AG04450 (cell line): Measurements from ENCODE around the gene TAS2R4. TPM values are rescaled to one million over a fixed set of nuclear protein-coding genes. Genes with fewer than 3 reads are reported as not detected.
"Not testable (repeated sequence)": the region's sequence is repeated elsewhere in the genome, so short reads cannot be mapped to it uniquely, and the experiment has no call there.

Experiments
- CTCF ChIA-PET: fragments of 300-600, 350-600 bp; formaldehyde crosslinking; extraction: SDS; loops from one replicate; lab custom pipeline; 2022; ENCODE audit warnings: antibody characterized with exemption, inconsistent platforms; lab: Charles Lee
- POLR2A ChIA-PET: fragments of 350-600 bp; formaldehyde crosslinking; extraction: SDS; loops from one replicate; lab custom pipeline; 2021; ENCODE audit warnings: antibody characterized with exemption, inconsistent platforms; lab: Yijun Ruan, JAX
- DNase-seq: peaks from one replicate; pipeline ENCODE4 v3.0.0-alpha.2; 2011; ENCODE audit warnings: low read depth, low spot score
- H3K27ac ChIP-seq: one replicate; pipeline ENCODE4 v1.5.1; 2012; ENCODE audit warnings: low read depth, low read length, control low read depth
- H3K27me3 ChIP-seq: one replicate; pipeline ENCODE4 v1.6.0; 2012; ENCODE audit warnings: low read length; ENCODE audit not compliant: control insufficient read depth, insufficient read depth
- H3K4me3 ChIP-seq: 2 replicates; pipeline ENCODE4 v1.5.1; 2011; ENCODE audit warnings: mild to moderate bottlenecking, low read depth, low read length, control low read depth
- H3K9me3 ChIP-seq: 2 replicates; pipeline ENCODE4 v1.5.1; 2012; ENCODE audit warnings: low read length; ENCODE audit not compliant: control insufficient read depth, insufficient read depth
- polyA plus RNA-seq: library from polyadenylated mRNA; depleted of rRNA; stranded (reverse); fragments of >200 nt; gene quantifications from 2 replicates; pipeline ENCODE4 v1.2.3, GENCODE V29; 2011
- TF ChIP-seq, protein P1 (sequence below): IDR thresholded peaks from 2 replicates; pipeline ENCODE4 v1.5.1; 2011; ENCODE audit warnings: low read depth, low read length, control low read depth, inconsistent platforms

Gene TAS2R4
- polyA plus RNA-seq, 1 experiment = 0.36 TPM

DNA sequence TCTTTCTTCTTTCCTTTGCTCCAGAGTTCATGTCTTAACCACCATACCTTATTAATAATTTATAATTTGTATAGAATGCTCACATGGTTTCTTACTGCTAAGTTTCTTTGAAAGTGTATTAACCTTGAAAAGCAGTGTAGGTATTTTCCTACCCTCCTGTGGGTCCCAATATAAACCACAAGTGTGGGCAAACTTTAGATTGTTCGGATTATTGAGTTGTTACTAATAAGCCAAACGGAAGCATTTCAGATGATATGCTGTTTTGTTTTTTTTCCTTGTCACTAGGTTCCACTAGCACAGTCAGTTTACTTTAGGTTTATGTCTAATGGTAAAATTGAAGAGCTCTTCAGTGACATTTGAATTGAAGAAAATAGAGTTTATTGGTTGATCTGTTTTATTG is 28.1 kb upstream of the TAS2R4 start:
- Histone ChIP-seq H3K4me3 (no peak overlapping the region), H3K9me3 (peaks cover 16% of the 10 kb centered on the region), H3K27ac (no peak overlapping the region), H3K27me3 (no peaks in the 10 kb centered on the region)
- POLR2A ChIA-PET = no interaction called here
- CTCF ChIA-PET = interaction anchor here (0.9 to 1.6 kb wide), 3 partner anchors 10 to 37 kb away, joined by 3 to 5 read pairs (median 3); partner anchors contain the start of gene SSBP1
- DNase-seq = no peak
- TF ChIP-seq, protein P1, sequence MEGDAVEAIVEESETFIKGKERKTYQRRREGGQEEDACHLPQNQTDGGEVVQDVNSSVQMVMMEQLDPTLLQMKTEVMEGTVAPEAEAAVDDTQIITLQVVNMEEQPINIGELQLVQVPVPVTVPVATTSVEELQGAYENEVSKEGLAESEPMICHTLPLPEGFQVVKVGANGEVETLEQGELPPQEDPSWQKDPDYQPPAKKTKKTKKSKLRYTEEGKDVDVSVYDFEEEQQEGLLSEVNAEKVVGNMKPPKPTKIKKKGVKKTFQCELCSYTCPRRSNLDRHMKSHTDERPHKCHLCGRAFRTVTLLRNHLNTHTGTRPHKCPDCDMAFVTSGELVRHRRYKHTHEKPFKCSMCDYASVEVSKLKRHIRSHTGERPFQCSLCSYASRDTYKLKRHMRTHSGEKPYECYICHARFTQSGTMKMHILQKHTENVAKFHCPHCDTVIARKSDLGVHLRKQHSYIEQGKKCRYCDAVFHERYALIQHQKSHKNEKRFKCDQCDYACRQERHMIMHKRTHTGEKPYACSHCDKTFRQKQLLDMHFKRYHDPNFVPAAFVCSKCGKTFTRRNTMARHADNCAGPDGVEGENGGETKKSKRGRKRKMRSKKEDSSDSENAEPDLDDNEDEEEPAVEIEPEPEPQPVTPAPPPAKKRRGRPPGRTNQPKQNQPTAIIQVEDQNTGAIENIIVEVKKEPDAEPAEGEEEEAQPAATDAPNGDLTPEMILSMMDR = no peak

DNA sequence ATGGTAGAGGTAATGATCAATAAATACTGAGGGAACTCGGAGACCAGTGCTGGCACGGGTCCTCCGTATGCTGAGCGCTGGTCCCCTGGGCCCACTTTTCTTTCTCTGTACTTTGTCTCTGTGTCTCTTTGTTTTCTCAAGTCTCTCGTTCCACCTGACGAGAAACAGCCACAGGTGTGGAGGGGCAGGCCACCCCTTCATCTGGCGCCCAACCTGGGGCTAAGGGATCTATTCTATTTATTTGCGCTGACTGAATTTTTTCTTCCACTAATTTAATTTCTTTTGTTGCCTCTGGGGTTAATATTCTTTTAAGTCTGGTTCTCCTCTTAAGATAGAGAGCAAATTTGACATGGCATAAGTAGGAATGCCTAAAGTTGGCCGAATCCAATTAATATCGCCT is 24.6 kb upstream of the TAS2R4 start:
- H3K9me3 ChIP-seq = peaks cover 16% of the 10 kb centered on the region
- H3K27ac ChIP-seq, POLR2A ChIA-PET, CTCF ChIA-PET, H3K4me3 ChIP-seq, DNase-seq, H3K27me3 ChIP-seq: not testable (repeated sequence)

DNA sequence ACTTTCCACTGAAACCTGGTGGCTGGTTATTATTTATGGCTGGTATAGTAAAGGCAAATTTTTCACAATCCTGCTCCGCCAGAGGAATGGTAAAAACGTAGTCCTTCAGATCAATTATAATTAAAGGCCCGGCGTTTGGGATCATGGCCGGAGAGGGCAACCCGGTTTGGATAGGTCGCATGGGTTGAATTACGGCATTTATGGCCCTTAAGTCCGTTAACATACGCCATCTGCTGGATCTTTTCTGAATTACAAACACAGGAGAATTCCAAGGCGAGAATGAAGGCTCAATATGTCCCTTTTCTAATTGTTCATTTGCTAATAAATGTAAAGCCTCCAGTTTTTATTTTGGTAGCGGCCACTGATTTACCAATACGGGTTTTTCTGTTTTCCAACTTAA is 23.8 kb upstream of the TAS2R4 start:
- H3K4me3 ChIP-seq = no peak overlapping the region
- TF ChIP-seq, protein P1 = peak; percentile 21; the same call in 1 of the 2 replicates
- H3K27ac ChIP-seq = no peak overlapping the region
- DNase-seq = no peak
- POLR2A ChIA-PET = no interaction called here
- peaks cover 16% of the 10 kb centered on the region for H3K9me3 ChIP-seq
- H3K27me3 ChIP-seq = no peaks in the 10 kb centered on the region
- CTCF ChIA-PET = no interaction called here

DNA sequence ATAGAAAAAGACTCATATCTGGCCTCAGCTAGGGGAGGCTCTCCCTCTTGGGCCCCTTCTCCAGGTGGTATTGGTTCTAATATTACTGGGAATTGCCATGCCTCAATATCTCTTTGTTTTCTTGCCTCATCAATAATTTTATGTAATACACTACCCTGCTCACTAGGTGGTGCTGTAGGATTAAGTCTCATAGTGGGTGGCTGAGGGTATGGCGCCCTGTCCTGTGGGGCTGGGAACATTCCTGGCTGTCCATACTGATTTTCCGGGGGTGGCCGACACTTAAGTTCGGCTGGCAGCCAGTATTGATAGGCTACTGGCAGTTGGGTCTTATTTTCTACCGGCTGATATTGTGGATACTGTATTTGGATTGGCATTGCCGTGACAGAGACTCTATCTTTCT is 21.5 kb upstream of the TAS2R4 start:
- H3K4me3 ChIP-seq = no peak overlapping the region
- ChIA-PET POLR2A (no interaction called here), CTCF (interaction anchor here (1.2 kb wide), 1 partner anchor 31 kb away, joined by 8 read pairs; no protein-coding TSS in a partner anchor)
- peaks cover 16% of the 10 kb centered on the region for H3K9me3 ChIP-seq
- H3K27ac ChIP-seq = no peak overlapping the region
- H3K27me3 ChIP-seq = no peaks in the 10 kb centered on the region
- no peak for DNase-seq
- TF ChIP-seq, protein P1 = peak; percentile 40

DNA sequence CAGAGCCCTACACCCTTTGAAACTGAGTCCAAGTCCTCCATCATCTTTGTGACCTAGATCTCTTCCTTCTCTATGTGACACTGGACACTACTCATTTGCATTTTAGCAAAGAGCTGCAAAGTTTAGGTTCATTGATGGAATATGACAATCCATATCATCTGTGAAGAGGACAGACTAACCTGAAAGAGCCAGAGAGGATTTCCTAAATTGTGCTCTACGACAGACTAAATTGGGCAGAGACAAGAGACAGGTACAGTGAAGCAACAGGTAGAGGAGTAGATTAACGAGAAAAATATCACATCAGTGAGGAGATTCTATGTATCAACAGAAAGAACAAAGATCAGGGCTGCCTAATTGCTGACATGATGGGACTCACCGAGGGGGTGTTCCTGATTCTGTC is 12.7 kb upstream of the TAS2R4 start, which contains the start of gene TAS2R3:
TAS2R3 (plus strand) TSS at position 301 of the 400 bp plus-strand sequence; CDS start at position 363, 62 bp downstream.
- H3K9me3 ChIP-seq = no peaks in the 10 kb centered on the region
- no peak within 1 kb of the TSS for H3K4me3 ChIP-seq
- no peak for DNase-seq
- POLR2A ChIA-PET = no interaction called here
- CTCF ChIA-PET = interaction anchor here (1.1 to 2.0 kb wide), 2 partner anchors 22 to 26 kb away, joined by 4 to 10 read pairs; partner anchors contain the start of gene SSBP1
- TF ChIP-seq, protein P1 = no peak
- no peaks in the 10 kb centered on the region for H3K27me3 ChIP-seq
- H3K27ac ChIP-seq = no peak within 1 kb of the TSS

DNA sequence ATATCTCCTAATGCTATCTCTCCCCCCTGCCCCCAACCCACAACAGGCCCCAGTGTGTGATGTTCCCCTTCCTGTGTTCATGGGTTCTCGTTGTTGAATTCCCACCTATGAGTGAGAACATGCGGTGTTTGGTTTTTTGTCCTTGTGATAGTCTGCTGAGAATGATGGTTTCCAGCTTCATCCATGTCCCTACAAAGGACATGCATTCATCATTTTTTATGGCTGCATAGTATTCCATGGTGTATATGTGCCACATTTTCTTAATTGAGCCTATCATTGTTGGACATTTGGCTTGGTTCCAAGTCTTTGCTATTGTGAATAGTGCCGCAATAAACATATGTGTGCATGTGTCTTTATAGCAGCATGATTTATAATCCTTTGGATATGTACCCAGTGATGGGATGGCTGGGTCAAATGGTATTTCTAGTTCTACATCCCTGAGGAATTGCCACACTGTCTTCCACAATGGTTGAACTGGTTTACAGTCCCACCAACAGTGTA is 6.3 kb upstream of the TAS2R4 start:
- H3K27me3 ChIP-seq, H3K9me3 ChIP-seq, H3K27ac ChIP-seq, H3K4me3 ChIP-seq, POLR2A ChIA-PET, DNase-seq: not testable (repeated sequence)
- CTCF ChIA-PET = interaction anchor here (1.6 kb wide), 1 partner anchor 16 kb away, joined by 8 read pairs; no protein-coding TSS in a partner anchor
